Measurements from ENCODE around the gene ZSWIM9.

ZSWIM9 gene

GRCh38 chr19:48246101-48246500, 75.6 kb downstream of the ZSWIM9 start:
- H3K4me2 ChIP-seq (ENCODE audit: insufficient read depth, low read length) = no peak overlapping the region
- TF ChIP-seq, protein P1, sequence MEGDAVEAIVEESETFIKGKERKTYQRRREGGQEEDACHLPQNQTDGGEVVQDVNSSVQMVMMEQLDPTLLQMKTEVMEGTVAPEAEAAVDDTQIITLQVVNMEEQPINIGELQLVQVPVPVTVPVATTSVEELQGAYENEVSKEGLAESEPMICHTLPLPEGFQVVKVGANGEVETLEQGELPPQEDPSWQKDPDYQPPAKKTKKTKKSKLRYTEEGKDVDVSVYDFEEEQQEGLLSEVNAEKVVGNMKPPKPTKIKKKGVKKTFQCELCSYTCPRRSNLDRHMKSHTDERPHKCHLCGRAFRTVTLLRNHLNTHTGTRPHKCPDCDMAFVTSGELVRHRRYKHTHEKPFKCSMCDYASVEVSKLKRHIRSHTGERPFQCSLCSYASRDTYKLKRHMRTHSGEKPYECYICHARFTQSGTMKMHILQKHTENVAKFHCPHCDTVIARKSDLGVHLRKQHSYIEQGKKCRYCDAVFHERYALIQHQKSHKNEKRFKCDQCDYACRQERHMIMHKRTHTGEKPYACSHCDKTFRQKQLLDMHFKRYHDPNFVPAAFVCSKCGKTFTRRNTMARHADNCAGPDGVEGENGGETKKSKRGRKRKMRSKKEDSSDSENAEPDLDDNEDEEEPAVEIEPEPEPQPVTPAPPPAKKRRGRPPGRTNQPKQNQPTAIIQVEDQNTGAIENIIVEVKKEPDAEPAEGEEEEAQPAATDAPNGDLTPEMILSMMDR (IDR thresholded peaks at IDR 0.05; ENCODE audit: borderline replicate concordance, extremely low read depth, low read length, poor library complexity, severe bottlenecking) = no peak
- TF ChIP-seq EZH2 (IDR thresholded peaks at IDR 0.05; ENCODE audit: borderline replicate concordance, low read depth, low read length, severe bottlenecking) = no peak
- H2AFZ ChIP-seq (ENCODE audit: low read depth, low read length) = no peak overlapping the region
- no peak for DNase-seq
- peaks cover 10% of the 10 kb centered on the region for H3K4me1 ChIP-seq (ENCODE audit: insufficient read depth, low read length)
- no peak overlapping the region for H3K27ac ChIP-seq (ENCODE audit: low read length)
- H3K36me3 ChIP-seq (ENCODE audit: insufficient read depth, low read length) = peaks cover 43% of the 10 kb centered on the region
- no peak overlapping the region for H3K9ac ChIP-seq (ENCODE audit: low read depth, low read length)
- no peaks in the 10 kb centered on the region for H3K9me3 ChIP-seq (ENCODE audit: insufficient read depth, low read length, severe bottlenecking)
- no peaks in the 10 kb centered on the region for H3K27me3 ChIP-seq (ENCODE audit: insufficient read depth, low read length, poor library complexity)
- H3K79me2 ChIP-seq (ENCODE audit: insufficient read depth, low read length) = peaks cover 30% of the 10 kb centered on the region
- no peak for ATAC-seq (ENCODE audit: insufficient read depth, low read depth)
- H3K4me3 ChIP-seq (ENCODE audit: low read depth in 1 of 2, low read length in 2 of 2) = no peak overlapping the region
- H4K20me1 ChIP-seq (ENCODE audit: insufficient read depth, low read length) = no peaks in the 10 kb centered on the region

DNA sequence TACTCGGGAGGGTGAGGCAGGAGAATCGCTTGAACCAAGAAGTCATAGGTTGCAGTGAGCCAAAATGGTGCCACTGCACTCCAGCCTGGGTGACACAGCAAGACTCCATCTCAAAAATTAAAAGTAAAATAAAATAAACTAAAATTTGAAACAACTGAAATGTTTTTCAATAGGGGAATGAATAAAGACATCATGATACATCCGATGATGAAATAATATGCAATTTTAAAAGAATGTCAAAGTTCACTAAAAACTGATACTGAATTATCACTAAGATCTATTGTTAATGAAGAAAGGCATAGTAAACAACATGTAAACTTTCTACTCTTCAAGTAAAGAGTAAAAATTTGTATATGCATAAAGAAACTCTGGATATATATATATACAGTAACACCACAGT, 76.7 kb downstream of the ZSWIM9 start:
- no peaks in the 10 kb centered on the region for H3K9me3 ChIP-seq (ENCODE audit: insufficient read depth, low read length, severe bottlenecking)
- no peak overlapping the region for H3K4me3 ChIP-seq (ENCODE audit: low read depth in 1 of 2, low read length in 2 of 2)
- H2AFZ ChIP-seq (ENCODE audit: low read depth, low read length) = no peak overlapping the region
- DNase-seq (no peak), ATAC-seq (ENCODE audit: insufficient read depth, low read depth) (no peak)
- no peak overlapping the region for H3K4me2 ChIP-seq (ENCODE audit: insufficient read depth, low read length)
- H3K4me1 ChIP-seq (ENCODE audit: insufficient read depth, low read length) = peaks cover 12% of the 10 kb centered on the region
- peaks cover 34% of the 10 kb centered on the region for H3K36me3 ChIP-seq (ENCODE audit: insufficient read depth, low read length)
- no peak overlapping the region for H3K27ac ChIP-seq (ENCODE audit: low read length)
- H3K79me2 ChIP-seq (ENCODE audit: insufficient read depth, low read length) = peaks cover 40% of the 10 kb centered on the region
- TF ChIP-seq, protein P1 (IDR thresholded peaks at IDR 0.05; ENCODE audit: borderline replicate concordance, extremely low read depth, low read length, poor library complexity, severe bottlenecking) = no peak
- no peak for TF ChIP-seq EZH2 (IDR thresholded peaks at IDR 0.05; ENCODE audit: borderline replicate concordance, low read depth, low read length, severe bottlenecking)
- no peak overlapping the region for H3K9ac ChIP-seq (ENCODE audit: low read depth, low read length)
- no peaks in the 10 kb centered on the region for H3K27me3 ChIP-seq (ENCODE audit: insufficient read depth, low read length, poor library complexity)
- H4K20me1 ChIP-seq (ENCODE audit: insufficient read depth, low read length) = no peaks in the 10 kb centered on the region
